ENCODE measurements around the gene SH2D6.
"Not testable (repeated sequence)": the region's sequence is repeated elsewhere in the genome, so short reads cannot be mapped to it uniquely, and the experiment has no call there.

SH2D6 gene

DNA sequence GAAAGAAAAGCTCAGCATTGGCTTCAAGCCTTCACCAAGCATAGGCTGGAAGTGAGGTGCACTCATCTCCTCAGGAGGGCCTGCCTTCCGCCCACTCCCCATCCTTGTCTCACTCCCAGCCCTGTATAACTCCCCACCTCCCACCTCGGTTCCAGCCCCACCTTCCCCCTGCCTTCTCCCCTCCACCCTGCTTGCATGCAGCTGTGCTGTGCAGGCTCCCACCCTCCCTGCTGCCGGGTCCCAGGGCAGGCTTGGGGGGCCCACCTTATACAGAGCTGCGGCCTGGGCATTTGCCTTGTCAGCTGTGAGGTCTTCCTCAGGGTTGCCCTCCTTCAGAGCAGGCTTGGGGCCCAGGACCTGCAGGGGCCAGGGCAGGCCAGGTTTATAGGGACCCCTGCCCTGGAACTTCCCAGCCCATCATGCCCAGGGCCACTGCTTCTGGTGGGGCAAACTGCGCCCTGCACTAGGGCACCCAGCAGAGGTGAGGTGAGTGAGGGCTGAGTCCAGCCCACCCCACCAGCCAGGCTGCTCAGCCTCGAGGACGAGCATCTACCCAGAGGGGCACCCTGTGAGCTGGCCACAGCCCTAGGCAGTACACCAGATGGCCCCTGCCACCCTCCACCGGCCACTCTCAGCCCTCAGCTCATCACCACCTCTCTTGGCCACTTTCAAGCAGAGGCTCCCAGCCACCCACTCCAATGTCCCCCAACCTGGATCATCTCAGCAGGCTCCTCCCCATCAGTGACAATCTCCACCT is 19.9 kb upstream of the SH2D6 start:
- DNase-seq, result no peak

GRCh38 chr2:85399183-85399455 is 19.4 kb upstream of the SH2D6 start:
- no peak for DNase-seq

DNA sequence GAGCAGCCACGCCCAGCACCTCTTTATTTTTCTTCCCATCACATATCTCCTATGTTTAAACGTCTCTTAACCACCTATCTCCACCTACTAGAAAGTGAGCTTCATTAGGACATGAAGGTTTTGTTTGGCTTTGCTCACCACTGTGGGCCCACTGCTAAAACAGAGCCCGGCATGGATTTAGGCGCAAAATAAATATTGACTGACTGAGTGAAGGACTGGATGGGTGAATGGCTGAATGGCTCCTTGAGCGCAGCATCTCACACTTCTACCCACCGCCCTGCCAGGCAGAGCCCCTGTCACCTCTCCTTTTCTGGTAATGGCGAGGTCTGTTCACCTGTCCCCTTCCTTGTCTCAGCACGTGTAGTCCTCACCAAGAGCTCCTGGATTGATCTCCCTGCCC is 18.5 kb upstream of the SH2D6 start:
- no peak for DNase-seq

- no peak for DNase-seq
These were observed 17.7 kb upstream of the SH2D6 start for GRCh38 chr2:85400541-85401463.

GRCh38 chr2:85401464-85401805 is 17.1 kb upstream of the SH2D6 start:
- no peak for DNase-seq

GRCh38 chr2:85401844-85402243 is 16.7 kb upstream of the SH2D6 start:
- DNase-seq, result no peak

GRCh38 chr2:85405201-85406059 is 13.1 kb upstream of the SH2D6 start:
- DNase-seq, result no peak

DNA sequence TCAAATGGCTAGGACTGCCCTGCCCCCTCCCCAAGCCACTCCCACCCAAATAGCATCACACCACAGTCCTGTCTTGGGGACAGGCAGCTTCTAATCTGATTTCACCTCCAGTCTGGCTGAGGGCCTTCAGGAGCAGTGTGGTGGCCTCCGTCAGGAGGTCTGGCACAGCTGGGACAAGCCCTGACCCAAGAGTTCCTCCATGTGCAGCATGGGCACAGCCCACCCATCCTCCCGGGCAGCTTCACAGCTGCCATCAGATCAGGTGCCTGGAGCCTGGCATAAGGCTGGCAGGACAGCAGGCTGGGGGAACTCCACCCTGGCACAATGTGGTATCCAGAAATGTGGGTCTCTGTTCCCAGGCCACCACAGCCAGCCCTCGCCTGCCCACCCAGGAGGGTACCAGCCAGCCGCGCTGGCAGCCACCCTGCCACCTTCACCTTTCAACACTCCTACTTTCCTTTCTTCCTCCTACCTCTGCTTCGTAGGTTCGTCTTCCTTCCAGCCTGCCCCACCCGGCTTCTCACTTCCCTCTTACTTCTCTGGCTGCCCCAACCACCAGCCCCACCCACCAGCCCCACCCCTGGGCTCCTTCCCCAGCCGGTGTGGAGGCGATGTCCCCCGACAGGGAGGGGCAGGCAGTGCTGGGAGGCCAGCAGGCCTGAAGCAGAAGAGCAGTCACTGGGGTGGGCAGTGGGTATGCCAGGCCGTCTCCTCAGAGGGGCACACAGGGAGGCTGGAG is 8.5 kb upstream of the SH2D6 start, which contains the start of gene CAPG:
CAPG (minus strand) TSS at position 522 of the 739 bp plus-strand sequence. CDS start 8,221 bp downstream, outside the sequence.
- no peak for DNase-seq

DNA sequence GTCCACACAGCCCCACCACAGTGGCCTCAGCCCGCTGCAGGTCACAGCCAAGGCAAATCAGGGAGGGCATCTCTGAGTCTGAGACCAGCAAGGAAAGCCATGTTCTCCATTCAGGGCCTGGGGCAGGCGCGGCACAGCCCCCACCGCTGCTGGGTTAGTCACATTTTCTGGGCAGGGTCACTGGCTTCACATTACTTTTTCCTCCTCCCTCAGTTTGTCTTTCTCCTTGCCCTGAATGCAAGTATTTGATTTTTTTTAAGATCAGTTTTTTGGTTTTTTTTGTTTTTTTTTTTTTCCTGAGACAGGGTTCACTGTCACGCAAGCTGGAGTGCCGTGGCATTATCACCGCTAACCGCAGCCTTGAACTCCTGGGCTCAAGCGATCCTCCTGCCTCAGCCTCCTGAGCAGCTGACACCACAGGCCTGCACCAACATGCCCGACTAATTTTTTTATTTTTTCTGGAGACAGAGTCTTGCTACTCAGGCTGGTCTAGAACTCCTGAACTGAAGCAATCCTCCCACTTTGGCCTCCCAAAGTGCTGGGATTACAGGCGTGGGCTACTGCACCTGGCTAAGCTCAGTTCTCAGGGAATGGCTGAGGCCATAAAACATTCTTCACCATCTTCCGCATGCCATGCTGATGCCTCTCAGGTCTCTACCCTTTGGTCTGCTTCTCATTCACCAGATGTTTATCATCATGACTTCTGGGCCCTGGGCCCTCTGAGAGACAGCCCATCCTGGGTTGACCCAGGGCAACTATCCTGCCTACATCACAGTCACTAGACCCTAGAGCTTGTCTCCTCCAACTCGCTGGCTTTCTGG is 7.7 kb upstream of the SH2D6 start:
- no peak for DNase-seq

- no peak for DNase-seq
These were observed 7.1 kb upstream of the SH2D6 start for GRCh38 chr2:85411405-85411748.

DNA sequence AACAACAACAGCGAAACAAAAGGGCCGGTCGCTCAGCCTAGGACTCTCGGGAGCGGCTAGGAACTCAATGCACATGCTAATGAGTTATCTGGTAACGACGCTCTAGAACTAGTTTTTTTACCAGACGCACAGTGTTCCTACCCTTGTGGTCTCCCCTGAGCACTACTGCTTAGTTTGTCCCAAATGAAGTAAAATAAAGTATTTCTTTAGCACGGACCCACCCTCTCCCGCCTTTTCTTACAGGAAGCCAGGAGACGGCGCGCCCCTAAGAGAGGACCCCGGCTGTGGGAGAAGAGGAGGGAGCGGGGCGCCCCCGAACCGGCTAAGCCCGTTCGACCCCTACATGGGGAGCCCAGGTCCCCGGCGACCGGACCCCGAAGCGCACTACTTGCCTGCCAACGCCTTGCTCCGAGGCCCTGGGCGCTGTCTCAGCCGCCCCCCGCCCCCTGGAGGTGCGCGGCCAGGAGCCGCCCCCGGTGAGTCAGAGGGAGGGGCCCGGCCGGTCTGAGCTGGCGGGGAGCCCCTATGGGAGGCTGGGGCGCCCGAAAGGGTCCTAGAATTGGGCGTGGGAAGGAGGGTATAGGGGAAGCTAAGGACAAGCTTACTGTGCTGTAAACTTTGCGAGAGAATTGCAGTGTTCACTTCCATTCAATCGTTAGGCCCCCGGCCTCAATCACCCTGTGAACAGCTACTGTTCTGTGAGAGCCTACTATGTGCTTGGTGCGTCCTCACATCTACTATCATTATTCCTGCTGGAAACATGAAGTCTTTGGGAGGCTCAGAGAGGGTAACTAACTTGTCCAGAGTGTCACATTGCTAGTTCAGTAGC is 4.7 kb upstream of the SH2D6 start:
- no peak for DNase-seq

GRCh38 chr2:85414421-85414759 is 4.1 kb upstream of the SH2D6 start:
- not testable (repeated sequence) for DNase-seq

GRCh38 chr2:85414761-85415553 is 3.6 kb upstream of the SH2D6 start:
- no peak for DNase-seq

- DNase-seq, result no peak
These were observed 2.4 kb upstream of the SH2D6 start for GRCh38 chr2:85415980-85416650.

GRCh38 chr2:85419009-85419675 is 628 bp downstream of the SH2D6 start:
- DNase-seq, result no peak

- DNase-seq, result peak; percentile 30
These were observed 2.2 kb downstream of the SH2D6 start for GRCh38 chr2:85420536-85421259.

- DNase-seq, result no peak
These were observed 3.0 kb downstream of the SH2D6 start for GRCh38 chr2:85421260-85422071.

Measured in NCI-H1048 (cell line).